Tibial artery (tissue), 4 donors: Measurements from ENCODE around the gene WDR73.

ENCODE experiments used
- DNase-seq, 2 donors: peaks; one replicate each; pipeline ENCODE4 v3.0.0-alpha.2; 2019
- H3K27ac ChIP-seq, 2 donors: fragments of 200-600 bp; sonication (generic) in 1 of 2; 1 replicate in 1 of 2; 2 replicates in 1 of 2; pipeline ENCODE4 v1.5.1; 2018 to 2019; ENCODE audit warnings: mild to moderate bottlenecking in 1 of 2
- H3K27me3 ChIP-seq, 2 donors: fragments of 200-600 bp; sonication (generic) in 1 of 2; one replicate each; pipeline versions ENCODE4 v1.5.1 to v1.6.0; 2016 to 2019
- H3K36me3 ChIP-seq, 3 donors: fragments of 200-600 bp; sonication (generic) in 2 of 3; one replicate each; pipeline ENCODE4 v1.5.1; 2016 to 2019; ENCODE audit warnings: mild to moderate bottlenecking in 2 of 3
- H3K4me1 ChIP-seq, 4 donors: fragments of 200-600 bp; sonication (generic) in 2 of 4; 1 replicate in 3 of 4; 2 replicates in 1 of 4; pipeline ENCODE4 v1.5.1; 2016 to 2019
- H3K4me3 ChIP-seq, 2 donors: fragments of 200-600 bp; sonication (generic) in 1 of 2; 1 replicate in 1 of 2; 2 replicates in 1 of 2; pipeline ENCODE4 v1.5.1; 2018 to 2019; ENCODE audit warnings: mild to moderate bottlenecking in 2 of 2
- H3K9me3 ChIP-seq, 3 donors: fragments of 200-600 bp; sonication (generic) in 1 of 3; one replicate each; pipeline ENCODE4 v1.5.1; 2016 to 2019
- intact Hi-C: fragments of 100-400 bp; cut with DNase I; formaldehyde crosslinking; loops from one replicate; pipeline ENCODE4 v1.15.0; 2023; ENCODE audit warnings: low total_unique reads
- TF ChIP-seq, protein P1 (sequence below), 2 experiments: fragments of 200-600 bp in 1 of 2; fragments of 450-650 bp in 1 of 2; IDR thresholded peaks; one replicate each; pipeline ENCODE4 v1.5.1; 2017 to 2019; ENCODE audit warnings: antibody characterized with exemption in 2 of 2, mild to moderate bottlenecking in 1 of 2, moderate library complexity in 1 of 2

The WDR73 gene

GRCh38 chr15:84603630-84604379, 50.3 kb downstream of the WDR73 start:
- intact Hi-C loops: loop anchor here (5.0 to 10.0 kb wide), 2 partner anchors 111 to 213 kb away; partner anchors contain the start of genes ALPK3 and SEC11A
- Histone ChIP-seq H3K27me3 (no peaks in the 10 kb centered on the region), H3K36me3 (peaks cover 0 to 30% (median 5%) of the 10 kb centered on the region in 3 donors), H3K4me1 (peaks cover 0 to 16% (median 5%) of the 10 kb centered on the region in 4 donors), H3K4me3 (no peak overlapping the region), H3K27ac (no peak overlapping the region), H3K9me3 (no peaks in the 10 kb centered on the region)
- TF ChIP-seq, protein P1, sequence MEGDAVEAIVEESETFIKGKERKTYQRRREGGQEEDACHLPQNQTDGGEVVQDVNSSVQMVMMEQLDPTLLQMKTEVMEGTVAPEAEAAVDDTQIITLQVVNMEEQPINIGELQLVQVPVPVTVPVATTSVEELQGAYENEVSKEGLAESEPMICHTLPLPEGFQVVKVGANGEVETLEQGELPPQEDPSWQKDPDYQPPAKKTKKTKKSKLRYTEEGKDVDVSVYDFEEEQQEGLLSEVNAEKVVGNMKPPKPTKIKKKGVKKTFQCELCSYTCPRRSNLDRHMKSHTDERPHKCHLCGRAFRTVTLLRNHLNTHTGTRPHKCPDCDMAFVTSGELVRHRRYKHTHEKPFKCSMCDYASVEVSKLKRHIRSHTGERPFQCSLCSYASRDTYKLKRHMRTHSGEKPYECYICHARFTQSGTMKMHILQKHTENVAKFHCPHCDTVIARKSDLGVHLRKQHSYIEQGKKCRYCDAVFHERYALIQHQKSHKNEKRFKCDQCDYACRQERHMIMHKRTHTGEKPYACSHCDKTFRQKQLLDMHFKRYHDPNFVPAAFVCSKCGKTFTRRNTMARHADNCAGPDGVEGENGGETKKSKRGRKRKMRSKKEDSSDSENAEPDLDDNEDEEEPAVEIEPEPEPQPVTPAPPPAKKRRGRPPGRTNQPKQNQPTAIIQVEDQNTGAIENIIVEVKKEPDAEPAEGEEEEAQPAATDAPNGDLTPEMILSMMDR (IDR thresholded peaks at IDR 0.05): no peak
- DNase-seq: no peak

DNA sequence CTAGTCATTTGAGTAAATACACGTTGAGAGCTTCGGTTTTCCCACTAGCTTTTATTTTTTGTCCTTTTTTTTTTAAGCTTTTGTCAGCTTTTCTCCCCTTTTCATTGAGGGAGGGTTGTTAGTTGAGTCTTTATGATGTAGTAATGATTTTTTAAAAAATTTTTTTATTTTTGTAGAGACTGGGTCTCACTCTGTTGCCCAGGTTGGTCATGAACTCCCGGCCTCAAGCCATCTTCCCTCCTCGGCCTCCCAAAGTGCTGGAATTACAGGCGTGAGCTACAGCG, 52.6 kb downstream of the WDR73 start:
- peak overlapping the region in 1 of 2 donors; percentile 68 for H3K27ac ChIP-seq
- no peaks in the 10 kb centered on the region for H3K9me3 ChIP-seq
- H3K27me3 ChIP-seq: no peaks in the 10 kb centered on the region
- H3K36me3 ChIP-seq: peaks cover 0 to 21% (median 5%) of the 10 kb centered on the region in 3 donors
- peaks cover 0 to 16% (median 5%) of the 10 kb centered on the region in 4 donors for H3K4me1 ChIP-seq
- TF ChIP-seq, protein P1 (IDR thresholded peaks at IDR 0.05): no peak
- intact Hi-C loops: loop anchor here (5.0 to 10.0 kb wide), 2 partner anchors 113 to 216 kb away; partner anchors contain the start of genes ALPK3 and SEC11A
- peak overlapping the region; percentile 88 to 96 for H3K4me3 ChIP-seq
- DNase-seq: no peak

GRCh38 chr15:84600687-84601554, 53.2 kb downstream of the WDR73 start, which contains the start of gene ZSCAN2:
Gene ZSCAN2, plus strand, starts transcription at chr15:84601009. Its CDS starts 2,919 bp downstream, at chr15:84603928.
- Histone ChIP-seq H3K27ac (peak within 1 kb of the TSS; percentile 67 to 68), H3K36me3 (peaks cover 0 to 15% (median 5%) of the 10 kb centered on the region in 3 donors), H3K27me3 (no peaks in the 10 kb centered on the region), H3K4me1 (peaks cover 0 to 16% (median 5%) of the 10 kb centered on the region in 4 donors), H3K4me3 (peak within 1 kb of the TSS; percentile 88 to 96), H3K9me3 (no peaks in the 10 kb centered on the region)
- intact Hi-C loops: loop anchor here (5.0 to 10.0 kb wide), 2 partner anchors 114 to 216 kb away; partner anchors contain the start of genes ALPK3 and SEC11A
- TF ChIP-seq, protein P1 (IDR thresholded peaks at IDR 0.05): no peak
- peak; percentile 96 to 97 for DNase-seq

DNA sequence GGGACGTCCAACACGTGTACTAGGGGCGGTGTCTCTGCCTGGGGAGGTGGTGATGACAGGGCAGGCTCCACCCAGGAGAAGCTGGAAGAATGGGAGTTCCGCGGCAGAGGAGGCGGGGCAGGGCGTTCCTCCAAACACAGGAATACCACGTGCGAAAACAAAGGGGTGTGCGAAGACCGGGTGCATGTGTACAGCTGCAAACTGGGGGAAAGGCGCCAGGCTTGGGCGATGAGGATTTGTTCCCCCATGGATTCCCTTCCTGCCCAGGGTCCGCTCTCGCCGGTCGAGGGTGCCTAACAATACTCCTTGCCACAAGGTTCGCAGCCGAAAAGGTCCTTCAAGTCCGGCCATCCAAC, 53.8 kb downstream of the WDR73 start:
- TF ChIP-seq, protein P1 (IDR thresholded peaks at IDR 0.05): no peak
- Histone ChIP-seq H3K36me3 (peaks cover 0 to 9% (median 5%) of the 10 kb centered on the region in 3 donors), H3K27ac (peak overlapping the region; percentile 67 to 68), H3K4me3 (peak overlapping the region; percentile 88 to 96), H3K27me3 (no peaks in the 10 kb centered on the region), H3K4me1 (peaks cover 0 to 16% (median 5%) of the 10 kb centered on the region in 4 donors), H3K9me3 (no peaks in the 10 kb centered on the region)
- intact Hi-C loops: loop anchor here (5.0 to 10.0 kb wide), 2 partner anchors 114 to 217 kb away; partner anchors contain the start of genes ALPK3 and SEC11A
- peak; percentile 88 to 93 for DNase-seq

- H3K27ac ChIP-seq: peak overlapping the region; percentile 67 to 68
- H3K27me3 ChIP-seq: no peaks in the 10 kb centered on the region
- peaks cover 0 to 8% (median 5%) of the 10 kb centered on the region in 3 donors for H3K36me3 ChIP-seq
- TF ChIP-seq, protein P1 (IDR thresholded peaks at IDR 0.05): no peak
- no peaks in the 10 kb centered on the region for H3K9me3 ChIP-seq
- DNase-seq: no peak
- peak overlapping the region; percentile 88 to 96 for H3K4me3 ChIP-seq
- H3K4me1 ChIP-seq: peaks cover 0 to 16% (median 5%) of the 10 kb centered on the region in 4 donors
- intact Hi-C loops: loop anchor here (5.0 to 10.0 kb wide), 2 partner anchors 115 to 217 kb away; partner anchors contain the start of genes ALPK3 and SEC11A
Observed at GRCh38 chr15:84599906-84600305, 54.2 kb downstream of the WDR73 start.
